B cell (primary cell): Measurements from ENCODE around the gene HABP2. TPM values are rescaled to one million over a fixed set of nuclear protein-coding genes. Genes with fewer than 3 reads are reported as not detected.

Experiments
- ATAC-seq: fragments of 200-7000 bp; cut with Tn5 transposase; one replicate; pipeline ENCODE4 v1.10.0; 2021; ENCODE audit warnings: low read depth, mild to moderate bottlenecking, moderate number of reproducible peaks, moderate library complexity
- CTCF ChIA-PET: fragments of 350-600 bp; sonication (Branson Sonifier 250); formaldehyde crosslinking; loops from one replicate; lab custom pipeline; 2021; ENCODE audit warnings: antibody characterized with exemption, inconsistent platforms; lab: Charles Lee
- POLR2A ChIA-PET: fragments of 350-600 bp; sonication (Branson Sonifier 250); formaldehyde crosslinking; loops from one replicate; lab custom pipeline; 2021; ENCODE audit warnings: antibody characterized with exemption; lab: Charles Lee
- DNase-seq: peaks from one replicate; pipeline ENCODE4 v3.0.0; 2013
- H2AFZ ChIP-seq: 2 replicates; pipeline ENCODE4 v1.6.1; 2012; ENCODE audit warnings: mild to moderate bottlenecking, low read depth, low read length; ENCODE audit not compliant: insufficient read depth, poor library complexity, severe bottlenecking
- H3K27ac ChIP-seq, 2 donors: 1 replicate in 1 of 2; 2 replicates in 1 of 2; pipeline ENCODE4 v1.5.1; 2012 to 2013; ENCODE audit warnings: low read length in 2 of 2, mild to moderate bottlenecking in 2 of 2, moderate library complexity in 1 of 2
- H3K27me3 ChIP-seq, 4 experiments: fragments of 200-600 bp in 1 of 4; sonication (generic) in 1 of 4; replicated peaks in 1 of 4; 1 replicate in 2 of 4; 2 replicates in 2 of 4; pipeline versions ENCODE4 v1.6.1 to v1.7.0; 2013 to 2016; ENCODE audit warnings: low read length in 3 of 4, mild to moderate bottlenecking in 2 of 4, mixed read lengths in 1 of 4, moderate library complexity in 1 of 4; ENCODE audit not compliant: insufficient read depth in 4 of 4, control insufficient read depth in 3 of 4; ENCODE audit errors: control extremely low read depth in 1 of 4
- H3K36me3 ChIP-seq, 2 experiments: replicated peaks in 1 of 2; 1 replicate in 1 of 2; 2 replicates in 1 of 2; pipeline versions ENCODE4 v1.6.1 to v1.7.1; 2013; ENCODE audit warnings: low read length in 1 of 2; ENCODE audit not compliant: insufficient read depth in 2 of 2, control insufficient read depth in 1 of 2; ENCODE audit errors: control extremely low read depth in 1 of 2, extremely low read depth in 1 of 2
- H3K4me1 ChIP-seq, 2 donors: fragments of 200-600 bp in 1 of 2; sonication (generic) in 1 of 2; 1 replicate in 1 of 2; 2 replicates in 1 of 2; pipeline versions ENCODE4 v1.5.1 to v1.6.1; 2013 to 2017; ENCODE audit warnings: low read length in 2 of 2; ENCODE audit not compliant: control insufficient read depth in 2 of 2, insufficient read depth in 2 of 2
- H3K4me2 ChIP-seq: replicated peaks from 2 replicates; pipeline ENCODE3; 2012; ENCODE audit warnings: mild to moderate bottlenecking, low read depth, low read length; ENCODE audit not compliant: poor library complexity, severe bottlenecking
- H3K4me3 ChIP-seq, 5 experiments: fragments of 200-600 bp in 1 of 5; sonication (generic) in 1 of 5; 1 replicate in 3 of 5; 2 replicates in 2 of 5; pipeline versions ENCODE4 v1.5.1 to v1.7.0; 2011 to 2016; ENCODE audit warnings: low read length in 4 of 5, mild to moderate bottlenecking in 4 of 5, low read depth in 2 of 5, control low read depth in 1 of 5, moderate library complexity in 1 of 5; ENCODE audit not compliant: insufficient read depth in 1 of 5; ENCODE audit errors: control extremely low read depth in 1 of 5, extremely low read depth in 1 of 5
- H3K79me2 ChIP-seq: fragments of 200-600 bp; sonication (generic); one replicate; pipeline ENCODE4 v1.6.0; 2016; ENCODE audit warnings: low read length; ENCODE audit not compliant: control insufficient read depth, insufficient read depth
- H3K9ac ChIP-seq: fragments of 200-600 bp; sonication (generic); 2 replicates; pipeline ENCODE4 v1.6.1; 2017; ENCODE audit warnings: mild to moderate bottlenecking, low read length, moderate library complexity
- H3K9me3 ChIP-seq, 3 donors: one replicate each; pipeline versions ENCODE4 v1.6.1 to v1.7.1; 2013; ENCODE audit warnings: low read length in 2 of 3; ENCODE audit not compliant: control insufficient read depth in 2 of 3, insufficient read depth in 1 of 3; ENCODE audit errors: control extremely low read depth in 1 of 3
- H4K20me1 ChIP-seq: 2 replicates; pipeline ENCODE4 v1.6.0; 2012; ENCODE audit warnings: mild to moderate bottlenecking, low read length; ENCODE audit not compliant: insufficient read depth, control insufficient read depth, poor library complexity, severe bottlenecking
- H3K27ac Mint-ChIP-seq: one replicate; pipeline ENCODE4 v1.8.0; 2021; ENCODE audit warnings: mixed read lengths
- H3K27me3 Mint-ChIP-seq: one replicate; pipeline ENCODE4 v1.8.0; 2021; ENCODE audit warnings: mixed read lengths
- H3K4me1 Mint-ChIP-seq: one replicate; pipeline ENCODE4 v1.8.0; 2021; ENCODE audit warnings: mixed read lengths
- H3K4me3 Mint-ChIP-seq: one replicate; pipeline ENCODE4 v1.8.0; 2021; ENCODE audit warnings: mixed read lengths
- H3K9me3 Mint-ChIP-seq: one replicate; pipeline ENCODE4 v1.8.0; 2022; ENCODE audit warnings: mixed read lengths; ENCODE audit not compliant: insufficient read depth
- EZH2 ChIP-seq: IDR thresholded peaks from 2 replicates; pipeline ENCODE4 v1.6.1; 2012; ENCODE audit warnings: borderline replicate concordance, low read depth, mild to moderate bottlenecking, moderate library complexity, low read length; ENCODE audit not compliant: insufficient read depth, poor library complexity, severe bottlenecking
- WGBS: methylation state at CpG from one replicate; pipeline ENCODE4 v1.1.5; 2013; ENCODE audit warnings: missing lambda C conversion rate; ENCODE audit not compliant: insufficient coverage; 5-methylcytosine and 5-hydroxymethylcytosine counted together
- intact Hi-C: fragments of 100-400 bp; cut with micrococcal nuclease; formaldehyde crosslinking; loops from one replicate; pipeline ENCODE4 v1.10.0; 2022
- polyA plus RNA-seq: library from polyadenylated mRNA; depleted of rRNA; stranded (reverse); fragments of >200 nt; gene quantifications from 2 replicates; pipeline ENCODE4 v1.2.3, GENCODE V29; 2012
- total RNA-seq, 2 donors: library from RNA; stranded (reverse); fragments of 120-200 nt in 1 of 2; gene quantifications; 1 replicate in 1 of 2; 2 replicates in 1 of 2; pipeline versions ENCODE4 v1.2.3 to v1.2.4, GENCODE V29; 2013 to 2022
- TF ChIP-seq, protein P1 (sequence below): fragments of 200-600 bp; IDR thresholded peaks from one replicate; pipeline ENCODE4 v1.8.0; 2022; ENCODE audit warnings: antibody characterized with exemption, mild to moderate bottlenecking

The HABP2 gene
- total and polyA plus RNA-seq, 2 donors (not counting 1 experiment from before 2014, with no cell fraction given) = not detected

DNA sequence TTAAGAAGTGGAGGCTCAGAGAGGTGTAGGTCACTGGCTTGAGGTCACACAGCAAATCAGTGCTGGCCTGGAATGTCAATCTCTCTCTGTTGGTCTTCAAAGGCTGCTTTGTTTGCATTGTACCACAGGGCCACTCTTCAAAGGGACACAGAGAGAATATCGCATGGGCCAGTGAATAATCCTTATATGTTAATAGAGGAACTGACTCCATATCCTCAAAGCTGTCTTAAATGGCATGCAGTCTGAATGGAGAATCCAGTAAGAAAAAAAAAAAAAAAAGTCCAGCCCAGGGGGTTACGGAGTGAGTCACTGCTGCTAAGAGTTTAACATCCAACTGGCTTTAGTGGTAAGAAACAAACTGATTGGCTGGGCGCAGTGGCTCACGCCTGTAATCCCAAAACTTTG, 56.9 kb downstream of the HABP2 start:
- Histone ChIP-seq H3K4me1 (no peaks in the 10 kb centered on the region), H3K36me3 (no peaks in the 10 kb centered on the region), H3K27me3 (no peaks in the 10 kb centered on the region), H3K9me3 (no peaks in the 10 kb centered on the region), H3K79me2 (no peaks in the 10 kb centered on the region), H3K4me3 (no peak overlapping the region), H3K9ac (no peak overlapping the region), H4K20me1 (no peaks in the 10 kb centered on the region), H3K27ac (no peak overlapping the region), H2AFZ (no peak overlapping the region), H3K4me2 (no peak overlapping the region)
- POLR2A ChIA-PET = no interaction called here
- DNase-seq = no peak
- Mint-ChIP-seq H3K27ac (no peak overlapping the region), H3K27me3 (peaks cover 18% of the 10 kb centered on the region), H3K9me3 (no peaks in the 10 kb centered on the region), H3K4me3 (no peak overlapping the region), H3K4me1 (no peaks in the 10 kb centered on the region)
- TF ChIP-seq, protein P1, sequence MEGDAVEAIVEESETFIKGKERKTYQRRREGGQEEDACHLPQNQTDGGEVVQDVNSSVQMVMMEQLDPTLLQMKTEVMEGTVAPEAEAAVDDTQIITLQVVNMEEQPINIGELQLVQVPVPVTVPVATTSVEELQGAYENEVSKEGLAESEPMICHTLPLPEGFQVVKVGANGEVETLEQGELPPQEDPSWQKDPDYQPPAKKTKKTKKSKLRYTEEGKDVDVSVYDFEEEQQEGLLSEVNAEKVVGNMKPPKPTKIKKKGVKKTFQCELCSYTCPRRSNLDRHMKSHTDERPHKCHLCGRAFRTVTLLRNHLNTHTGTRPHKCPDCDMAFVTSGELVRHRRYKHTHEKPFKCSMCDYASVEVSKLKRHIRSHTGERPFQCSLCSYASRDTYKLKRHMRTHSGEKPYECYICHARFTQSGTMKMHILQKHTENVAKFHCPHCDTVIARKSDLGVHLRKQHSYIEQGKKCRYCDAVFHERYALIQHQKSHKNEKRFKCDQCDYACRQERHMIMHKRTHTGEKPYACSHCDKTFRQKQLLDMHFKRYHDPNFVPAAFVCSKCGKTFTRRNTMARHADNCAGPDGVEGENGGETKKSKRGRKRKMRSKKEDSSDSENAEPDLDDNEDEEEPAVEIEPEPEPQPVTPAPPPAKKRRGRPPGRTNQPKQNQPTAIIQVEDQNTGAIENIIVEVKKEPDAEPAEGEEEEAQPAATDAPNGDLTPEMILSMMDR = no peak
- TF ChIP-seq EZH2 = no peak
- WGBS = 97% methylated on average over 3 of the region's 4 CpGs
- ATAC-seq = no peak
- intact Hi-C loops = no loop called here
- CTCF ChIA-PET = no interaction called here

DNA sequence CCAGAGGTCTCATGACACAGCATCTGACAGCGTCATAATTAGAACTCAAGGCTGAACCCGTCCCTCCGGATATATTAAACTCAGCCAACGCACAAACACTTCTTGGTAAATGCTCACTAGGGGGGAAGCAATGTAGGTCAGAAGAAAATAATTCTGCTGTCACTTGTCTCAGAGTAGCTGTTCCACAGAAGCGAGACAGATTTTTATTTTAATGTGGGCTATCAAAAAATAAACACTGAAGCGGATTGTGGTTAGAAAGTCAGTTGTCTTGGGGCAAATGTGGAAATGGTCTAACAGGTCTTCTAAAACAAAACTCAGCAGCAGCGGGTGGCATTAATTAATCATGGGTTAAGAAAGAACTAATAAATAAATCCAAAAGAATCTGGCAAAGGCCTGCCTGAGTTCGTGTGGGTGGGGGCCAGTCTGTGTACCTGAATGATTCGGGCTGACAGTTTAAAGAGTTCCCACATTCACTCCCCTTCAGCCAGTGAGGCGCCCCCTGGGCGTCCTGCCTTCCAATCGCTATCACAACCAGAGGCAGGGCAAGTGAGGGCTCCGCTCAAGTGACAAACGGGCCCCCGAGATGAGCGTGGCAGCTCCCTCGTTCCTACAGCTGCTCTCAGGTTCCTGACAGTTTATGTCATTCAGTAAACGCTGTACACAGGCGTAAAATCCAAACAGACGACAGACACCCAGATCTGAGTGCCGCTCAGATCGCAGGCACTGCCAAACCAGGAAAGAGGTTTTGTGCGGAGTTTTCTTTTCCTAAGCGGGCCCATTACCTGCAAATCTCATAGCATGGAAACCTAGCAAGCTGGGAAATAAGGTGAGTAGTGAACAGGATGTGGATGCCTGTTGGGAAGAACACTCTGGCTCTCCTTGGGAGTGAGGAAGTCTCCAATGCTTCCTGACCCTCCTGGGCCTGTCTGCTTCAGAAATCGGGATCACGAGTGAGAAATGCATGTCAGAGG, 58.1 kb downstream of the HABP2 start:
- H3K9me3 ChIP-seq = no peaks in the 10 kb centered on the region
- POLR2A ChIA-PET = no interaction called here
- 75% methylated on average over 22 of the region's 26 CpGs for WGBS
- Mint-ChIP-seq H3K9me3 (no peaks in the 10 kb centered on the region), H3K27ac (no peak overlapping the region), H3K27me3 (peaks cover 20% of the 10 kb centered on the region), H3K4me3 (no peak overlapping the region), H3K4me1 (no peaks in the 10 kb centered on the region)
- no peak for DNase-seq
- H3K27ac ChIP-seq = no peak overlapping the region
- intact Hi-C loops = no loop called here
- H3K4me3 ChIP-seq = no peak overlapping the region
- no peak overlapping the region for H3K4me2 ChIP-seq
- no peak overlapping the region for H2AFZ ChIP-seq
- no peaks in the 10 kb centered on the region for H4K20me1 ChIP-seq
- CTCF ChIA-PET = no interaction called here
- H3K79me2 ChIP-seq = no peaks in the 10 kb centered on the region
- no peaks in the 10 kb centered on the region for H3K4me1 ChIP-seq
- TF ChIP-seq, protein P1 = no peak
- no peak for TF ChIP-seq EZH2
- no peak overlapping the region for H3K9ac ChIP-seq
- no peak for ATAC-seq
- H3K27me3 ChIP-seq = peaks cover 0 to 4% (median 0%) of the 10 kb centered on the region in 4 experiments
- no peaks in the 10 kb centered on the region for H3K36me3 ChIP-seq
